Stimulated activated CD4-positive, alpha-beta T cell treated with anti-CD3 and anti-CD28 coated beads, Interleukin-15, amount 100 ng/mL, for 24 hours (primary cell): ENCODE data around the gene SRGAP3.

ENCODE experiments used
- DNase-seq: peaks from one replicate; pipeline ENCODE4 v3.0.0-alpha.2; 2020

The SRGAP3 gene

DNA sequence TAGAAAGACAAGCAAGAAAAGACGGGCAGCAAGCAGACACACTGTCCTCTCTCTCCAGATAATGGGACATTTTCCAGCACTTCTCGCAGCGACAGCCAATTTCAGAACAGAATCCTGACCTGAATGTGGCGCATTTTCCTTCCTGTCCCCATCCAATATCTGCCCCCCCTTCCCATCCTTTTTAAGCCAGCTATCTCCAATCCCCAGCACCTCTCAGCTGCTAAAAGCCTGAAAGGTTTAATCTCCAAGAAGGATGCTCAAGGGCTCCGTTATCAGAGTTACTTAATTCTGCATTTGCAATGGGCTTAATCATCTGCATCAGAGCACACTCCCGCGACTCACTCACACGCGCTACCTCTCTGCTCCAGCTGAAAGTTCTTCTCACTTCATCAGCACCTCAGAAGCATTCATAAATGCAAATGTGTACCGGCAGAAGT, 50.5 kb downstream of the SRGAP3 start:
- no peak for DNase-seq

DNA sequence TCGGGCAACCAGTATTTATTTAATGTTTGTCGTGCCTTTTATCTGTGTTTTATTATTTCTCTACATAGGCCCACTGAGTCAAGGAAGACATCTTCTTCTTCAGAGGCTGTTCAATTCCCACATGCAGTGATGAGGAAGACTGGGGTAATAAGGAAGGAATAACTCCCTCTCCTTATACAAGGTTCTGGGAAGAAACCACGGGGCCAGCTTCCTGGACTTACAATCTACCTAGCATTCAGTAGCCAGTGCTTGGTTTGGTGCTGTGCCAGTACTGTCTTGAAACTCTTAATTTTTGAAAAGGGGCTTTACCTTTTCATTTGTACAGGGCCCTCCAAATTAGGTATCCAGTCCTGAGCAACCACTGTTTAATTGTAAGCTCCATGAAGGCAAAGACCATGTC, 51.2 kb downstream of the SRGAP3 start:
- DNase-seq: no peak

DNA sequence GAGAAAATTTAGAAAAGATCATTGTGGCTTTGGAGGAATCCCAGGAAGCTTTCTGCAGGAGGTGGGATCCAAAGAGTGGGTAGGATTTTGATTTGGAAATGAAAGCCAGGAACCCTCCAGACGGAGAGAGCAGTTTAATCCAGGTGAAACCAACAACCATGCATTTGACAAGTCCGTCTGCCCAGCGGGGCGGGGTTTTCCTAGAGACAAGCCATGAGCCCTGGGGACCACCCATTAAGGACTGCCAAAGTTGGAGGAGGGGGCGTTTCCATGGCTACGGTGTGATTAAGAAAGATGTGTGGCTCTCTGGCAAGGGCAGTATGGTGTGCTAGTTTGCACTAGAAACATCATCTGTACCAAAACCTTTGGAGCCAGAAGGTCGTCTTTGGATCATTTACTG, 53.4 kb downstream of the SRGAP3 start:
- no peak for DNase-seq

DNA sequence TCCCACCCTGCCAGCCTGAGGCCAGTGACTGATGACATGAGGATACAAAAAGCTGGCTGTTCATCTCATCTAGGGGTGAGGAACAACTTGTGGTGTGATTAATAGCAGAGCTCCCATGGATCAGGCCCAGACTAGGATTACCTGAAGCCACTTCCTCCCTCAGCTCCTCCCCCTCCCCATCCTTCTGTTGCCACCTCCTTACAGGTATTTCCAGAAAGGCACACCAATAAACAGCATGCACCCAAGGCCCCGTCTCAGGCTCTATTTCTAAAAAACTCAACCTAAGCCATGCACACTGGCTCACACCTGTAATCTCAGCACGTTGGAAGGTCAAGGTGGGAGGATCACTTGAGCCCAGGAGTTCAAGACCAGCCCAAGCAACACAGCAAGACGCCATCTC, 54.1 kb downstream of the SRGAP3 start:
- DNase-seq: no peak

DNA sequence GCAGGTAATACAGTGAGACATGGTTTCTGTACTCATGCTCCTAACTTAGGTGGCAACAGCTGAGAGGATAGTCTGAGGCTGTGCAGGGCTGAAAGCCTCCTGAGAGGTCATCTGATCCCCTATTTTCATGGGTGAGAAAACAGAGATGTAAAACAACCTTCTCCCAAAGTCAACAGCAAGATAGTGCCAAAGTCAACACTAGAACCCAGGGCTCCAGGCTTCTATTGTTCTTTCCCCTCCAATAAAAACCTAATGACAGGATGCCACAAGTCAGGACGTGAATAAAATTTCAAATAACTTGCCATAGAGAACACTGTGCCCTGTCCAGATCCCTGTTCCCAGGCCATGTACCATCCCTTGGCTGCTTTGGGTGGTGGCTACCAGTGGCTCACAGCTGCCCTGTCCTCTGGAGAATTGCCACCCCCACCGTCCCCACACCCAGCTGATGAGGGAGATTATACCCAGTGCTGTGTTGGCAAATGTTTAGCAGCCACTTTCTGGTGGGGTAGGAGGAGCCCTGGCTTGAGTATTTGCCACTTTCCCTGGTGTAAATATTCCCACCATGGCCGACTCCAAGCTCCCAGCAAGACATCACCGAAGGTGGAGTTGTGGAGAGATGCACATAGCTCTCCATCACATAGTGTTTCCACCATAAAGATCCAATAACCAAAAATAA, 54.8 kb downstream of the SRGAP3 start:
- DNase-seq: no peak

DNA sequence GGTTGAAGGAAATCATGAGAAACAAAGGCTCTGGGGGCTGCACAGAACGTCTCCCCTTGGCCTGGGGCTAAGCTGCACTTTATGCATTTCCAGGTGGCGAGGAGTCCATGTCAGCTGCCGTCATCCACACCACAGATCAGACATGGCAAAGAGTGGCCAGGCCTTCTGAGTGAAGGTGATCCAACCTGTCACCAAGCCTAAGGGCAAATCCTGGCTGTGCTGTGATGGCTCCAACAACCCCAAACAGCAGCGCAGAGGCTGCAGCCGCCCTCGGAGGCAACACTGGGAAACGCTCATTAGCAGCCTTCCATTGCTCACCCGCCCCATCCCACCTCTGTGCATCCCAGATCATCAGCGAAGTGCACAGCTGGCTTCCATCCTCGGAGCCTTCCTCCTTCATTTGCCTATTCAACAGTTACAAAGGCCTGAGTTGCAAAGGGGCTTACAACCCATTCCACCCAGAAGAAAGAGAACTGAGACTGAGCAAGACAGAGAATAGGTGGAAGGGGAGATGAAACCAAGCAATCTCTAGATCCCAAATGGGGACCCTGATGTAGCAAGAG, 55.7 kb downstream of the SRGAP3 start:
- no peak for DNase-seq

DNA sequence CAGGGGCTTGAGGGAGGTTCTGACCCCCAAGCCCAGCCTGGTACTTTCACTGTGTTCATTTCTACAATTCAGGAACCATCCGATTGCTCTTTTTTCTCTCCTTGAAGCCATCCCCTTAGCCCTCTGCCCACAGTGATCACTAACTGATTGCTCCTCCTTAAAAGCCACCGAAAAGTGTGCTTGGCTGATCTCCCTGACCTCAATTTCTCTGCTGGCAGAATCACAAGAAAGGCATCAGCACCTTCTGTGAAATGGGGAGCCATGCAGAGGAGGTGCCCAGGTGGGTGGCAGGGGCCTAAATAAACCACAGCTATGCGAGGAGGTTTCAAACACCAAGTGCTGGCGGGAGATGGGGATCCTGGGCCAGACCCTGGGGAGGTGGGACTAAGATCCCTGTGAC, 56.2 kb downstream of the SRGAP3 start:
- no peak for DNase-seq

DNA sequence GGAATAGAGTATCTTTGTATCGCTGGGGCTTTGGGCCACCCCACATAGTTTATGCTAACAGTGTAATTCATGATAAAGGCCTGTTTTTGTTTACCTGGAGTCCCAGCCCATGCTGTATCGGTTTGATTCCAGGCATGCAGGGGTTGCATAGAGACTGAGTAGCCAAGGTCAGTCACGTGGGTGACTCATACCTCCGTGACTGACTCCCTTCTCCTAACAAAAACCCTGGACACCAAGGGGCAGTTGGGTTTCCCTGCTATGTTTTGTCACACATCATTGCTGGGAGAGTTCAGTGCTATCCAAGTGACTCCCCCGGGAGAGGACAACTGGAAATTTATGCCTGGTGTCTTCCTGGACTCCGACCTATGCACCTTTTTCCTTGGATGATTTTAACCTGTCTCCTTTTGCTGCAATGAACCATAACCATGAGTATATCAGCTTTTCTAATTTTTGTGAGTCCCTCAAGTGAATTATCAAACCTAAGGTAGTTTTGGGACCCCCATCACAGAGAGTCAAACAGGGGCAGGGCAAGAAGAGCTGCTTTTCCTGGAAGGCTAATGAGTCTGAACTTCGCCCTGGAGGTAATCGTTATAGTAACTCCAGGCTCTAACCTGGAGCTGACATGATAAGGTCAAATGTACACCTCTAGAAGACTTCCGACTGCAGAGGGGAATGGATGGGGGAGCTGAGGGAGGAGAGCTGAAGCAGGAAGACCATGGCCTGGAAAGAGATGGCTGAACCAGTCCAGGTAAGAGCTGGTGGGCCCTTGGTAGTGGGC, 57.0 kb downstream of the SRGAP3 start:
- no peak for DNase-seq

DNA sequence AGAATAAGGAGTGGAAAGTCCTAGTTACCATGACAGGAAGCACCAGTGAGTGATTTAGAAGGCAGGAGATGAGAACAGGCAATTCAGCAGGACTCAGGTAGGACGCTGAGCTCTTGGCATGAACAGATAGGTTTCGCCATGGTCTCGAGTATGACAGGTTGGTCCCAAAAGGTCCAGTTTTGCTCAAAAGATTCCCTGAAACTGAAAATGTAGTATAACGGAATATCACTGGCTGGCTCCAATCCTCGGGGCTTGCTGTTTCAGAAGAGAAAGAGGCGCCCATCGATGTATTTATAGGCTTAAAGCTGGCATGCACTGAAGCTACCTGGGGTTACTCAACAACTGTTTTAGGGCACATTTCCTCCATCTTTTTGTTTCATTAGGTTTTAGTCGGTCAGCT, 59.2 kb downstream of the SRGAP3 start:
- DNase-seq: no peak

DNA sequence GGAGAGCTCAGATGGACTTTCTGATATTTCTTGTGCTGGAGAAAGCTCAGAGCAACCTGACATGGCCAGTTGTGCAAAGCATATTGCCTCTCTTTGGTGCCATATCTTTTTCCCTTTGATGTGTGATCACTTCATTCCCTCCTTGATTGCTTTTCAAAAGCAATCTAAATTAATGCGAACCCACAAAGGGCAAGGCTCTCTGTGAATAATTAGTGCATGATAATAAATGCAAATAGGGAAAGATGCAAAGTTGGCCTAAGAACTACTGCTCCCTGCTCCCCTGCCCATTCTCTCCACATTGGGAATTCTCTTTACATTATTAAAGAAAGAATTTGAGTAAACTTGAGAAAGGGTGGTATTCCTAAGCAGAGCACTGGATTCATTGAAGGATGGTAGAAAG, 60.9 kb downstream of the SRGAP3 start:
- DNase-seq: no peak

DNA sequence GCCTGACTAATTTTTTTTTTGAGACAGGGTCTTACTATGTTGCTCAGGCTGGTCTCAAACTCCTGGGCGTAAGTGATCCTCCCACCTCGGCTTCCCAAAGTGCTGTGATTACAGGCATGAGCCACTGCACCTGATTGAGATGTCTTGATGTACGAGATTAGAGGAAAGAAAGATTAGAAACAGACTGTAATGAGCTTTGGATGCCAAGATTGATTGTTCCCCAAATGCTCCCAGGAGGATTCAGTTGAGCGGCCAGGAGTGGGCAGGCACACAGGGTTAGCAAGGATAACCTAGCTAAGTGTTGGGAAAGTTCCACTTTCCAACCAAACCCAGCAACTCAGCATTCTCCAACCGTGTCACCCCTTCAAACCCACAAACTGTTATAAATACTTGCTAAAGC, 63.7 kb downstream of the SRGAP3 start:
- no peak for DNase-seq

DNA sequence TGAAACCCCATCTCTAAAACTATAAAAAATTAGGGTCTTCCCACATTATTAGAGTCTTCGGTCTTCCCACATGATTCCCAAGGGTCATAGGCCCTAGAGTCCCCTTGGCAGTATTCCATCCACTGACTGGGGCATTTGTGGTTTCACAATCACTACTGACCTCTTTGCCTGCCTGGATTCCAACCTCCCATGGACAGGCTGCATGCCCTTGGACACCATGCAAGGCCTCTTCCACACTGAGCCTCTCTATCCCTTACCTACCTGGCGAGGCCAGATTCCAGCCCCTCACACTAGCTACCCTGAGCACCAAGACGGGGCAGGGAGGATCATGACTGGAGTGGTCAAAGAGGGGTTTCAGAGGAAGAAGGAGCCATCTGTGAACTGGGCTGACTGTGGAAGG, 64.4 kb downstream of the SRGAP3 start:
- no peak for DNase-seq

DNA sequence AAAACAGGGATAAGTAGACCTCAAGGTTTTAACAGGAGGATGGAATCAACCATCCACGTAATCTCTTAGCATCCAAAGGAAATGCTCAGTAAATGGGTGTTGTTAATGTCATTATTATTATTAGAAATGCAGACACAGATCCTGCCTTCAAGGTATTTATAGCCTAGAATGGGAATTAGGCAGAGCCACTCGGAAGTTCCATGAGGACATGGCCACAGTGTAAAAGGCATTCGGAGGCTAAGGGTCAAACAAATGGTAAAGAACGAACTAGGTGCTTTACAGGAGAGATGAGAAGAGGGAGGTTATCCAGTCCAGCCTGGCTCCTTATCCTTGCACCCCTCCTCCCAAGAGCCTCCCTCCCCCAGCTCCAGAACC, 65.0 kb downstream of the SRGAP3 start:
- DNase-seq: no peak

DNA sequence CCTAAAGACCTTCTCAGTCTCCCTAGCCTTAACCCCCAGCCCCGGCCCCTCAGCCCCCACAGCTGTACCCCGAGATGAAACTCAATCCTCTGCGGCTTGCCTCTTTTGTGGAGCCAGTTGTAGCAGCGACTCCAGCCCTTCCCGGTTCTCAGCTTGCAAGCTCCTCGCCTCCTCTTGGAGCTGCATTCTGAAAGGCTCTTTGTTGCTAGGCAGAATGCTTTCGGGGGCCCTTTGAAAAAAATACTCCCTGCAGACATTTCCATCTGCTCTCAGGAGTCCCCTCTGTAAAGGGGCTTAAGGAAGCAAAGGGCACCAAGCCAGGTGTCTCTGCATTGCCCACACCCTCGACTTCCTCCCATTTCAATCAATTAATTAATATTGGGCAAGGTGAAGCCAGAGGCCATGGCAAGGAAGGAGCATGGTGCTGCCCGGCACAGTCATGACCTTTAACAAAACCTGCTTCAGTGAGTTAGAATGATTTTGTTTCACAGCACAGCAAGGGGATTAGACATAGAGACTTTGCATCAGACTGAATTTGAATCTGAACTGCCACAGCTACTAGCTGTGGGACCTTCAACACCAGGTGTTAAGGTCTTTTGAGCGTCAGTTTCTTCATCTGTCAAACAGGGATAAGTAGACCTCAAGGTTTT, 65.5 kb downstream of the SRGAP3 start:
- no peak for DNase-seq

DNA sequence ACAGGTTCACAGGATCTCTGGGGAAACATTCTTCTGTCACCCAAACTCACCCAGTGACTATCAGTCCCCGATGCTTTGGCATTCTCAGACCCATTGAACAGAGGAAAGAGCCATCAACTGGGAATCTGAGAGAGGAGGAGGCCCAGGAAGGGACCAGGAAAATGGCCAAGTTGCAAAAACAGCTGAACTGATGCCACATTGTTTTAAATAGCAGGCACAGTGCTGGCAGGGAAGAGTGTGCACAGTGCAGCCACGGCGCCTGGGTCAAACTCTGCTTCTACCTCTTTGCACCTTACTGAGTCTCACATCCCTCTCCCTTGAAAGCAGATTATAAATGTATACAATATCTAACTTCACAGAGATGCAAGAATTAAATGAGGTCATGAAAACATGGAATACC, 66.4 kb downstream of the SRGAP3 start:
- DNase-seq: no peak

DNA sequence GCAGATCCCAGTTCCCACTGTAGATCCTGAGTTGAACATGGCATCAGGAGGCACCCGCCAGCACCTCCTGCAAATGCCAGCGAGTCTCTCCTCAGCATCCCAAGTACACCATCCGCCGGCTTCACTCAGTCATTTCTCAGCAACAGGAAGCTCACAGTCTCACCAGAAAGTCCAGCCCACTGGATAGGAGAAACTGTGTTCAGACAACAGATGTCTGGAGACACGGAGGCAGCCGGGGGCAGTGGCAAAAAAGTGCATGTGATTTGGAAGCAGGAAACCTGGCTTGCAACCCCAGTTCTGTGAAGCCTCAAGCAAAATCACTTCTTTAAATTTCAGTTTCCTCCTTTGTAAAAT, 68.7 kb downstream of the SRGAP3 start:
- DNase-seq: peak; percentile 32

DNA sequence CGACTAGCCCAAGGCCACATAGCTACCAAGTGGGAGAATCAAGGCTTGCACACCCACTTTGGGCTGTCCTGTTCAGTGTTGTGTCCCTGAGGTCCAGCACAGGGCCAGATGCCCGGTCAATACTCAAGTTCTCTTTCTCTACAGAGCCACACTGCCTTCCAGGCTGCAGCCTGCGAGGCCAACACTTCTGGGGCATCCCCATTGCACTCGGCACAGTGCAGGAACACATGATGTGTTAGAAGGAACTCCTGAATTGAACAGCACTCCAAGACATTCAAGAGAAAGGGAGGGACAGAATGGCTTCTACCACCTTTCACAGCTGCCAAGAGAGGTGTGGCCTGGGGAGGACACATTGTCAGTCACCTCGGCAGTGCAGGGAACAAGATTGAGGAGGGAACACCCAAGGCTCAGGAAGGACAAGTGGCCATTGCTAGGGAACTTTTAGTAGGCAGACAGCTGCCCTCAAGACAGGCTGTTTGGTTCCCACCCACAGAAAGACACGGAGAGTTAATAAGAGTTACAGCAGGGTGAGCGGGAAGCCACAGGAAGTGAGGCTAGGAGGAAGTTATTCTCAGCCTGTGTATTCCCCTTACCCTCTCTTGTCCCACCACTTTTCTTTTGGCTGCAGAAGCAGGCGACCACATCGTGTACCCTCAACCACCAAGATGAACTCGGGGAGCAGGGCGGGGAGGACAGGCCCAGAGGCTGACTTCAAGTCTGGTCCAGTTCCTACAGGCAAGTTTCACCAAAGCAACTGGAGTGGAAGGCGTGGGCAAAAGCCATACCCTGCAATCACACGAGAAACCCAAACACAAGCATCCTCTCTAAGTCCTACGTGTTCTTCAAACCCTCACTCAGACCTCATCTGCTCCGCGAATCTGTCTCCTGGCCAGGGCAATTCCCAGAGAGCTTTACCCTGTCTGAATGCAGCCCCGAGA, 69.4 kb downstream of the SRGAP3 start:
- peak; percentile 25 for DNase-seq

DNA sequence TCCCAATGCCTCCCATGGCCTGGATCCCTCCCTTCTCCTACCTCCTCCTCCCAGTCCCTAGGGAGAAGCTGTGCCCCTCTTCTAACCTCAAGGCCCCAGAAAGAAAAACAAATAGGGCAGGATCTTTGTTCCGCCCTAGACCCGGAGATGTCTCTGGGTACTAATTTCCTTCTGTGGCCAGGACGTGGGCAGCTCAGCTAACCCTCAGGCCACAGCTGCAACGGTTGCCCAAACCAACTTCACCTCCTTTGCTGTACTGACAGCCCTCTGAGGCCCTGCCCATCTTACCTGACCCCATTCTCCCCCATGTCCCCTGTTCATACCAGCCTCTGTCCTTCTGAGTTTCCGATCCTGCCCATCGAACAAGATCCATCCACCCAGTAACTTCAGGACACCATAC, 70.7 kb downstream of the SRGAP3 start:
- DNase-seq: no peak

DNA sequence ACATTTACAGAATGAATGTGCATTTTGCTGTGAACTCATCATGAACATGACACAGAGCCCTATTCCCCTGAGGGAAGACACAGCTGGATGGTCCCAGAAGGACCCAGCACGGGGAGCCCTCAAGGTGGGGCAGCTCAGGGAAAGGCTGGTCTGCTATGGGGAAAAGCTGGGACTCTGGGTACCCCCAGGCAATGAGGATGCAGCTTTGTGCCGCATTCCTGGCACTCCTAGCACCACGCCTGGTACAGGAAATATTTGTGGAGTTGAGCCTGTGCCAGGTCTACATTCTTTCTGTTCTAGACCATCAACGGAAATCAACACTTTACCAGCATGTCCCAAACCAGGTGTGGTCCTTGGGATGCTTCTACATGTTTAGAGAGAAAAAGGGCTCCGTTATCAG, 74.0 kb downstream of the SRGAP3 start:
- no peak for DNase-seq

DNA sequence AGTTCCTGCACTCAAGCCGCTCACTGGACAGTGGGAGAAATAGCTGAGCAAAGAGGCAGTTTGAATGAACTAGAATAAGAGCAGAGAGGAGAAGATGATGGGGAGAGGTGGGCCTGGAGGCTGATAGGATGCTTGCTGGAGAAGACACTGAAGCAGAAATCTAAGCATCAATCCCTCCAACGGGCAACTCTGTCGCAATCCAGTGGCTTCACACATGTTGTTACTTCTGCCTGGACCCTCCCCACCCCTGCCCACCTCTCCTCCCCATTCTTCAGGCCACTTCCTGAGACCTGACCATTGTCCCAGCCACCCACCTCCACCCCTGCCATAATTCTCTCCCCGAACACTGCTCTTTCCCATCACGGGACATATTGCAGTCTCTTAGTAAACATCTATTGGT, 76.0 kb downstream of the SRGAP3 start:
- no peak for DNase-seq

DNA sequence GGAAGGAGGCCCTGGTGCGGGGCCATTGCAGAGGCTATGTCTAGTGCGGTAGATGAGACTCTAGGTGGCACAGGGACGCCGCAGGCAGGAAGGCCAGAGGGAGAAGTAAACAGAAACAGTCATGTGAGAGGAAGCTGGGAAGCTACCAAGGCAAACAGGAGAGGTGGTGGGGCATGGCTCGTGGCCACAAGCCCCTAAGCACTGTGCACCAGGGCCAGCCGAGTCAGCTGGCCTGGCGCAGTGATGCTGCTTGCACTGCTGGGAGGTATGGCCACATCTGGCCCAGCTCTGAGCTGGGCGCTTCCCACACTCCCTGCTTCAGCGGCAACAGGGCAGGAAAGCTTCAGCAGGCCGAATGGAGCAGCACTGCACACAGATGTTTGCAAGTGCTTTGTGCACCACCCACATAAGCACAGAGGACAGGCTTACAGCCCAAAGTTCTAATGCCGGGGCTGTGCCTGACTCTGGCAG, 76.6 kb downstream of the SRGAP3 start:
- DNase-seq: no peak

DNA sequence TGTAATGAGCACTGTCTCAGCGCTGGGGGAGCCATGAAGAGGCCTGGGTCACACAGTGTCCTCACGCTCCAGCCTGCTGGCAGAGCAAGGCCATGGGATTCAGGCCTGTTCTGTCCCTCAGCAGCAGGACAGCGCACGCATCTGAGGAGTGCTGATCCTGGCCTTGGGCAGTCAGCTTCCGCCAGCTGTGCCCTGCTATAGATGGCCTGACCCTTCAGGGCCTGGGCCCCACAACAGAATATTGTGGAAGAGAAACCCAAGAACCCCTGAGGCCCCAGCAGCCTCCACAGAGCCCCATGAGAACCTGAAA, 78.6 kb downstream of the SRGAP3 start:
- DNase-seq: no peak
